SK-N-SH (cell line): Measurements from ENCODE around the gene PKNOX2.

Experiments
- CHD2 ChIP-seq: fragments of 150-350 bp; IDR thresholded peaks from 2 replicates; pipeline ENCODE4 v1.6.1; 2018; ENCODE audit warnings: low read length; ENCODE audit not compliant: partially characterized antibody
- EP300 ChIP-seq, 2 experiments: IDR thresholded peaks; 2 replicates each; pipeline versions ENCODE4 v1.4.0 to v1.6.1; 2012; ENCODE audit warnings: borderline replicate concordance in 1 of 2, low read depth in 1 of 2, low read length in 1 of 2
- EZH2phosphoT487 ChIP-seq: fragments of 200-600 bp; sonication (generic); IDR thresholded peaks from 2 replicates; pipeline ENCODE4 v1.6.1; 2017; ENCODE audit warnings: low read depth, mixed run types, mild to moderate bottlenecking, antibody characterized with exemption, moderate library complexity, borderline replicate concordance
- POLR2AphosphoS5 ChIP-seq: IDR thresholded peaks from 2 replicates; pipeline ENCODE4 v1.6.1; 2012; ENCODE audit warnings: low read depth, low read length
- RAD21 ChIP-seq: IDR thresholded peaks from 2 replicates; pipeline ENCODE4 v1.6.1; 2012; ENCODE audit warnings: mild to moderate bottlenecking, low read length
- SIN3A ChIP-seq: IDR thresholded peaks from 2 replicates; pipeline ENCODE4 v1.6.1; 2012; ENCODE audit warnings: low read depth, mild to moderate bottlenecking, low read length, moderate library complexity, borderline replicate concordance
- TF ChIP-seq, protein P1 (sequence below): fragments of 200-600 bp; sonication (generic); IDR thresholded peaks from 2 replicates; pipeline ENCODE4 v1.6.1; 2017; ENCODE audit warnings: antibody characterized with exemption, mild to moderate bottlenecking, moderate library complexity
- TF ChIP-seq, protein P2 (sequence below): IDR thresholded peaks from 2 replicates; pipeline ENCODE4 v1.4.0; 2012; ENCODE audit warnings: low read depth, borderline replicate concordance

DNA sequence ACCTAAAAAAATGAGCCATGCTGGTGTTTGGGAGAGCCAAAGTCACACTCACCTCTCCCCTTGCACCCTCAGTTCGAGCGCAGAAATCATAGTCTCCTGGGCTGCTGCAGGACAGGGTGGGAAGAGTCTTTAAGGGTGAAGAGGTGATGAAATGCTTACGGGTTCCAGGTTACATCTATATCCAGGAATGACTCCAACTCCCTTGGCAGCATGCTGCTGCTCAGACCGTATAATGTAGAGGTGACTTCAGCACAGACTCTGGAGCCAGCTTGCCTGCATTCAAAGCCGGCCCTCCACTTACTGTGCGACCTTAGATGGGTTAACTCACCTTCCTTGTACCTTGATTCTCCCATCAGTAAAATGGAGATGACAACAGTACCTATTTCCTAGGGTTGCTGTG lies 17.3 kb upstream of the PKNOX2 start:
- TF ChIP-seq EP300 (IDR thresholded peaks at IDR 0.05; ENCODE audit: borderline replicate concordance in 1 of 2, low read depth in 1 of 2, low read length in 1 of 2) = no peak
- TF ChIP-seq, protein P1, sequence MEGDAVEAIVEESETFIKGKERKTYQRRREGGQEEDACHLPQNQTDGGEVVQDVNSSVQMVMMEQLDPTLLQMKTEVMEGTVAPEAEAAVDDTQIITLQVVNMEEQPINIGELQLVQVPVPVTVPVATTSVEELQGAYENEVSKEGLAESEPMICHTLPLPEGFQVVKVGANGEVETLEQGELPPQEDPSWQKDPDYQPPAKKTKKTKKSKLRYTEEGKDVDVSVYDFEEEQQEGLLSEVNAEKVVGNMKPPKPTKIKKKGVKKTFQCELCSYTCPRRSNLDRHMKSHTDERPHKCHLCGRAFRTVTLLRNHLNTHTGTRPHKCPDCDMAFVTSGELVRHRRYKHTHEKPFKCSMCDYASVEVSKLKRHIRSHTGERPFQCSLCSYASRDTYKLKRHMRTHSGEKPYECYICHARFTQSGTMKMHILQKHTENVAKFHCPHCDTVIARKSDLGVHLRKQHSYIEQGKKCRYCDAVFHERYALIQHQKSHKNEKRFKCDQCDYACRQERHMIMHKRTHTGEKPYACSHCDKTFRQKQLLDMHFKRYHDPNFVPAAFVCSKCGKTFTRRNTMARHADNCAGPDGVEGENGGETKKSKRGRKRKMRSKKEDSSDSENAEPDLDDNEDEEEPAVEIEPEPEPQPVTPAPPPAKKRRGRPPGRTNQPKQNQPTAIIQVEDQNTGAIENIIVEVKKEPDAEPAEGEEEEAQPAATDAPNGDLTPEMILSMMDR = no peak
- no peak for TF ChIP-seq EZH2phosphoT487
- TF ChIP-seq, protein P2, sequence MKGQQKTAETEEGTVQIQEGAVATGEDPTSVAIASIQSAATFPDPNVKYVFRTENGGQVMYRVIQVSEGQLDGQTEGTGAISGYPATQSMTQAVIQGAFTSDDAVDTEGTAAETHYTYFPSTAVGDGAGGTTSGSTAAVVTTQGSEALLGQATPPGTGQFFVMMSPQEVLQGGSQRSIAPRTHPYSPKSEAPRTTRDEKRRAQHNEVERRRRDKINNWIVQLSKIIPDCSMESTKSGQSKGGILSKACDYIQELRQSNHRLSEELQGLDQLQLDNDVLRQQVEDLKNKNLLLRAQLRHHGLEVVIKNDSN = no peak
- no peak for TF ChIP-seq POLR2AphosphoS5
- TF ChIP-seq RAD21 = no peak
- TF ChIP-seq SIN3A = no peak
- TF ChIP-seq CHD2 = no peak
